GM12874 (cell line): Measurements from ENCODE around the gene PRR9.

Experiments
- CTCF ChIP-seq: IDR thresholded peaks from 2 replicates; pipeline ENCODE4 v1.5.1; 2011; ENCODE audit warnings: low read depth, mild to moderate bottlenecking, control low read depth, low read length, moderate library complexity; ENCODE audit not compliant: insufficient read depth

Gene PRR9

GRCh38 chr1:153194331-153195050, 22.9 kb upstream of the PRR9 start:
- no peak for TF ChIP-seq CTCF

GRCh38 chr1:153195216-153195615, 22.2 kb upstream of the PRR9 start:
- no peak for TF ChIP-seq CTCF

GRCh38 chr1:153202006-153202405, 15.4 kb upstream of the PRR9 start:
- TF ChIP-seq CTCF = no peak

GRCh38 chr1:153203130-153203529, 14.3 kb upstream of the PRR9 start, which contains the start of gene LELP1:
Gene LELP1 (plus strand): TSS chr1:153203430. CDS start chr1:153204708, 1,278 bp downstream.
- no peak for TF ChIP-seq CTCF

- TF ChIP-seq CTCF = no peak
Observed at GRCh38 chr1:153206631-153207030, 10.8 kb upstream of the PRR9 start.

- TF ChIP-seq CTCF = no peak
Observed at GRCh38 chr1:153210206-153210605, 7.2 kb upstream of the PRR9 start.

GRCh38 chr1:153212201-153212600, 5.2 kb upstream of the PRR9 start:
- no peak for TF ChIP-seq CTCF

GRCh38 chr1:153213519-153213918, 3.9 kb upstream of the PRR9 start:
- TF ChIP-seq CTCF = no peak
